Panc1 (cell line): Measurements from ENCODE around the gene ELF3.

Experiments used
- POLR2AphosphoS5 ChIP-seq: IDR thresholded peaks from 2 replicates; pipeline ENCODE4 v1.6.1; 2012; ENCODE audit warnings: mild to moderate bottlenecking, low read depth, low read length, moderate library complexity
- SIN3A ChIP-seq: IDR thresholded peaks from 2 replicates; pipeline ENCODE4 v1.6.1; 2012; ENCODE audit warnings: low read depth, mild to moderate bottlenecking, low read length, moderate library complexity, borderline replicate concordance; ENCODE audit not compliant: insufficient read depth
- TF ChIP-seq, protein P1 (sequence below): fragments of 450-650 bp; IDR thresholded peaks from 2 replicates; pipeline ENCODE4 v1.5.1; 2017; ENCODE audit warnings: mild to moderate bottlenecking
- TF ChIP-seq, protein P2 (sequence below), 2 experiments: IDR thresholded peaks; 2 replicates each; pipeline ENCODE4 v1.6.1; 2011 to 2012; ENCODE audit warnings: low read depth in 2 of 2, control low read depth in 1 of 2, low read length in 1 of 2, mild to moderate bottlenecking in 1 of 2, moderate library complexity in 1 of 2; ENCODE audit not compliant: insufficient read depth in 1 of 2

DNA sequence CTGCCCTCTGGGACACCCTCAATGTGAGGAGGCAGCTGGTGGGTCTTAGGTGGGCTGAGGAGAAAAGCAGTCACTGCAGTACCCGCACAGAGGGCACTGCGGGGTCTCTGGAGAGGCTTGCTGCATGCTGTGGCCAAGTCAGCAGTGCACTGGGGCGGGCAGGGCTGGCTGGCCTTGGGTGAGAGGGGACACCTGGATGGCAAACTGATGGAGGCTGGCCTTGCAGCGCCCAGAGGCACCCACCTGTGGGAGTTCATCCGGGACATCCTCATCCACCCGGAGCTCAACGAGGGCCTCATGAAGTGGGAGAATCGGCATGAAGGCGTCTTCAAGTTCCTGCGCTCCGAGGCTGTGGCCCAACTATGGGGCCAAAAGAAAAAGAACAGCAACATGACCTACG, 3.2 kb downstream of the ELF3 start:
- TF ChIP-seq, protein P1, sequence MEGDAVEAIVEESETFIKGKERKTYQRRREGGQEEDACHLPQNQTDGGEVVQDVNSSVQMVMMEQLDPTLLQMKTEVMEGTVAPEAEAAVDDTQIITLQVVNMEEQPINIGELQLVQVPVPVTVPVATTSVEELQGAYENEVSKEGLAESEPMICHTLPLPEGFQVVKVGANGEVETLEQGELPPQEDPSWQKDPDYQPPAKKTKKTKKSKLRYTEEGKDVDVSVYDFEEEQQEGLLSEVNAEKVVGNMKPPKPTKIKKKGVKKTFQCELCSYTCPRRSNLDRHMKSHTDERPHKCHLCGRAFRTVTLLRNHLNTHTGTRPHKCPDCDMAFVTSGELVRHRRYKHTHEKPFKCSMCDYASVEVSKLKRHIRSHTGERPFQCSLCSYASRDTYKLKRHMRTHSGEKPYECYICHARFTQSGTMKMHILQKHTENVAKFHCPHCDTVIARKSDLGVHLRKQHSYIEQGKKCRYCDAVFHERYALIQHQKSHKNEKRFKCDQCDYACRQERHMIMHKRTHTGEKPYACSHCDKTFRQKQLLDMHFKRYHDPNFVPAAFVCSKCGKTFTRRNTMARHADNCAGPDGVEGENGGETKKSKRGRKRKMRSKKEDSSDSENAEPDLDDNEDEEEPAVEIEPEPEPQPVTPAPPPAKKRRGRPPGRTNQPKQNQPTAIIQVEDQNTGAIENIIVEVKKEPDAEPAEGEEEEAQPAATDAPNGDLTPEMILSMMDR: no peak
- TF ChIP-seq, protein P2, sequence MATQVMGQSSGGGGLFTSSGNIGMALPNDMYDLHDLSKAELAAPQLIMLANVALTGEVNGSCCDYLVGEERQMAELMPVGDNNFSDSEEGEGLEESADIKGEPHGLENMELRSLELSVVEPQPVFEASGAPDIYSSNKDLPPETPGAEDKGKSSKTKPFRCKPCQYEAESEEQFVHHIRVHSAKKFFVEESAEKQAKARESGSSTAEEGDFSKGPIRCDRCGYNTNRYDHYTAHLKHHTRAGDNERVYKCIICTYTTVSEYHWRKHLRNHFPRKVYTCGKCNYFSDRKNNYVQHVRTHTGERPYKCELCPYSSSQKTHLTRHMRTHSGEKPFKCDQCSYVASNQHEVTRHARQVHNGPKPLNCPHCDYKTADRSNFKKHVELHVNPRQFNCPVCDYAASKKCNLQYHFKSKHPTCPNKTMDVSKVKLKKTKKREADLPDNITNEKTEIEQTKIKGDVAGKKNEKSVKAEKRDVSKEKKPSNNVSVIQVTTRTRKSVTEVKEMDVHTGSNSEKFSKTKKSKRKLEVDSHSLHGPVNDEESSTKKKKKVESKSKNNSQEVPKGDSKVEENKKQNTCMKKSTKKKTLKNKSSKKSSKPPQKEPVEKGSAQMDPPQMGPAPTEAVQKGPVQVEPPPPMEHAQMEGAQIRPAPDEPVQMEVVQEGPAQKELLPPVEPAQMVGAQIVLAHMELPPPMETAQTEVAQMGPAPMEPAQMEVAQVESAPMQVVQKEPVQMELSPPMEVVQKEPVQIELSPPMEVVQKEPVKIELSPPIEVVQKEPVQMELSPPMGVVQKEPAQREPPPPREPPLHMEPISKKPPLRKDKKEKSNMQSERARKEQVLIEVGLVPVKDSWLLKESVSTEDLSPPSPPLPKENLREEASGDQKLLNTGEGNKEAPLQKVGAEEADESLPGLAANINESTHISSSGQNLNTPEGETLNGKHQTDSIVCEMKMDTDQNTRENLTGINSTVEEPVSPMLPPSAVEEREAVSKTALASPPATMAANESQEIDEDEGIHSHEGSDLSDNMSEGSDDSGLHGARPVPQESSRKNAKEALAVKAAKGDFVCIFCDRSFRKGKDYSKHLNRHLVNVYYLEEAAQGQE (IDR thresholded peaks at IDR 0.05; ENCODE audit: insufficient read depth in 1 of 2, low read depth in 2 of 2, low read length in 1 of 2): no peak
- TF ChIP-seq POLR2AphosphoS5 (no peak), SIN3A (no peak)
